GM10847 (cell line): Measurements from ENCODE around the gene CYLD.

ENCODE experiments used
- POLR2A ChIP-seq: IDR thresholded peaks from 2 replicates; pipeline ENCODE4 v1.6.1; 2011; ENCODE audit not compliant: insufficient read length; ENCODE audit errors: extremely low read depth

Gene CYLD

DNA sequence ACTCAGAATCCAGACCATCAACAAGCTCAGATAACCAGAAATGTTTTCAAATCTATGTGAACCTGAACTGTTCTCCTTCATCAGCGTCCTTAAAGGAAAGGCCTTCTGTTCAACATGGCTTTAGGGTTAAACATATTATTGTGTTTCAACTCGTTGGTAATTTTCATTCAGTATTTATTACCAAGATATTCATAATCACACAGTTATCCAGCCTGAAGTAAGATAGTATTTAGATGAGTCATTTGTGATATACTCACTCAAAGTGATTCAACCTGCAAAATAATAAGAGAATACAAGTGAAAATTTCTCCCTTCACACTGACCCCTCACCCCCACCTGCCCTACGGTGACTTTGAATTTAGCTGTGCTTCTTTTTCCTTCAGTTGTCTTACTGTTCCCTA lies 3.0 kb downstream of the CYLD start:
- TF ChIP-seq POLR2A = no peak

GRCh38 chr16:50745940-50746339 lies 4.1 kb downstream of the CYLD start:
- TF ChIP-seq POLR2A = no peak

GRCh38 chr16:50747207-50747956 lies 5.5 kb downstream of the CYLD start:
- TF ChIP-seq POLR2A = no peak

DNA sequence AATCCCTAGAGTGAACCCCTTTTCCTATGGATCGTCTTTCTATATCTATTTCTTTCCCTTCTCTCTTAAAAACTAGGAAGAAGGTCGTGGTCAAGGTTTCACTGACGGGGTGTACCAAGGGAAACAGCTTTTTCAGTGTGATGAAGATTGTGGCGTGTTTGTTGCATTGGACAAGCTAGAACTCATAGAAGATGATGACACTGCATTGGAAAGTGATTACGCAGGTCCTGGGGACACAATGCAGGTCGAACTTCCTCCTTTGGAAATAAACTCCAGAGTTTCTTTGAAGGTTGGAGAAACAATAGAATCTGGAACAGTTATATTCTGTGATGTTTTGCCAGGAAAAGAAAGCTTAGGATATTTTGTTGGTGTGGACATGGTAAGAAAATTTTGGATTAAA lies 9.6 kb downstream of the CYLD start:
- no peak for TF ChIP-seq POLR2A

DNA sequence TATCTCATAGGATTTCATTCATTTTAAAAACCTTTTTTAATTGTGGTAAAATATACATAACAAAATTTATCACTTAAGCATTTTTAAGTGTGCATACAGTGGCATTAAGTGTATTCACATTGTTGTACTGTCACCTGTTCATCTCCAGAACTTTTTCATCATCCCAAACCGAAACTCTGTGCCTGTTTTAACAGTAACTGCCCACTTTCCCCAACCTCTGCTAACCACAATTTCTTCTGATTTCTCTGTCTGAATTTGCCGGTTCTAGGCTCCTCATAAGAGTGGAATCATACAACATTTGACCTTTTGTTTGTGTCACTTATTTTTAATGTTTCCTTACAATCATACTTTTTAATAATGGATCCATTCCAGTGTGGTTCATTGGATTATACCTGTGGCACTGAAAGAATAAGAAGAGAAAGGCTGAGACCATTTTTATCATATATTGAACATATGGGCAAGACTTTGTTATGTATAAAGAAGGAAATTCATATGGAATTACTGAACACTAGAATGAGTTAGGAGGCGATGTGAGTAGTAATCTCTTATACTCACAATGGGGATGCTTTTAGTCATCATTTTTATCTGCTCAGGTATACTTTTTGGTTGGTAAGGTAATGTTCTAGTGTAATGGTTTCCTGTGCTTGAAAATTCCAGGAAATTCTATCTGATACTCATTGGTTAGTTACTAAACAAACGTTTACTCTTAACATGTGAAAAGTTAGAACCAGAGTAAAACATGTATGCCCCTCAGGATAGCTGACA lies 10.8 kb downstream of the CYLD start:
- TF ChIP-seq POLR2A = no peak

DNA sequence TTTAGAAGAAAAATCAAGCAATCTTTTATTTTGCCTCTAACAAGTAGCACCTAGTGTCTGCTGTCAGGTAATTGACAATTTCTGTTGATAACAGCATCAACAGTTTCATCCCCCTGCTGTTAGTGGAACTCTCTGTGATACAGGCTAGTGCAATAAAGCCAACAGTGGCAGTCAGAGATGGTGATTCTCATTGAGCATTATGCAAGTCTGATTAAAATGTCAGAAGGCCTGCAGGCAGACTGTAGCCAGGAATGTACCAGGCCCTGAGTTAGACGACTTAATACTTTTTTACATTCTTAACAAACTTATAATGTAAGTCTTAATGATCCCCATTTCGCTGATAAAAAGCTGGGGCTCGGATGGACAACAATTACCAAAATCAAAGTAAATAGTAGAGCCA lies 14.6 kb downstream of the CYLD start:
- TF ChIP-seq POLR2A = no peak

GRCh38 chr16:50761267-50761666 lies 19.4 kb downstream of the CYLD start:
- no peak for TF ChIP-seq POLR2A

GRCh38 chr16:50762241-50762640 lies 20.4 kb downstream of the CYLD start:
- TF ChIP-seq POLR2A = no peak

GRCh38 chr16:50763211-50763610 lies 21.3 kb downstream of the CYLD start:
- TF ChIP-seq POLR2A = no peak

DNA sequence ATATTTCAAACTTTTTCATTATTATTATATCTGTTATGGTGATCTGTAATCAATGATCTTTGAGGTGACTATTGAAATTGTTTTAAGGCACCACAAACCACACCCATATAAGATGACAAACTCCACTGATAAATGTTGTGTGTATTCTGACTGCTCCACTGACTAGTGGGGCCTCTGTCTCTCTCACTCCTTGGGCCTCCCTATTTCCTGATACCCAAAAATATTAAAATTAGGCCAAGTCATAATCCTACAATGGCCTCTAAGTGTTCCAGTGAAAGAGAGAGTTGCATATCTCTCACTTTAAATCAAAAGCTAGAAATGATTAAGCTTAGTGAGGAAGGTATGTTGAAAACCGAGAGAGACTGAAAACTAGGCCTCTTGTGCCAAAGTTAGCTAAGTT lies 23.4 kb downstream of the CYLD start:
- no peak for TF ChIP-seq POLR2A

- TF ChIP-seq POLR2A = no peak
These were observed 24.0 kb downstream of the CYLD start for GRCh38 chr16:50765861-50766260.

GRCh38 chr16:50767197-50767596 lies 25.3 kb downstream of the CYLD start:
- TF ChIP-seq POLR2A = no peak

DNA sequence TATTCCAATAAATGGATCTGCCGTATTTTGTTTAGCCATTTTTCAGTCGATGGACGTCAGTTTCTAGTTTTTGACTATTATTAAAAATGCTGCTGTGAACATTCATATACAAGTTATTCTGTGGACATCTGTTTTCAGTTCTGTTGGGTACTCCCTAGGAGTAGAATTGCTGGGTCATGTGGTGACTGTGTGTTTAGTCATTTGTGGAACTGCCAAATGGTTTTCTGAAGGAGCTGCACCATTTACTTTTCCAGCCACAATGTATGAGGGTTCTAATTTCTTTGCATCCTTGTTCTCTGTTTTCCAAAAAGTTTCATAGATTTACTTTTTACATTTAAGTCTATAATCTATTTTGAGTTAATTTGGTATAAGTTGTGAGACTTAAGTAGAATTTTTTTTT lies 29.5 kb downstream of the CYLD start:
- no peak for TF ChIP-seq POLR2A

DNA sequence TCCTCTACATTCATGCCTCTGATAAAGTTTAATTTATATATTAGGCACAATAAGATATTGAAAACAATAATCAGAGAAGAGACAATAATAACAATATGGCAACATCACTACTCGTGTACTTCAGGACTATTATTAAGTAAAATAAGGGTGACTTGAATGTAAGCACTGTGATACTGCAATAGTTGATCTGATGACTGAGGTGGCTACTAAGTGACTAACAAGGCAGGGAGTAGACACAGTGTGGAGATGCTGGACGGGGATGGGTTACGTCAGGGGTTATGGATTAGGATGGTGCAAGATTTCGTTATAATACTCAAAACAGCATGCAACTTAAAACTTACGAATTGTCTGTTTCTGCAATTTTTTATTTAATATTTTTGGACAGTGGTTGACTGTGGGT lies 32.5 kb downstream of the CYLD start:
- TF ChIP-seq POLR2A = no peak

- no peak for TF ChIP-seq POLR2A
These were observed 33.1 kb downstream of the CYLD start for GRCh38 chr16:50774960-50775359.

GRCh38 chr16:50776037-50776436 lies 34.2 kb downstream of the CYLD start:
- no peak for TF ChIP-seq POLR2A
